Upper lobe of right lung (tissue), 1 donor: Measurements from ENCODE around the gene YTHDF1. TPM values are rescaled to one million over a fixed set of nuclear protein-coding genes. Genes with fewer than 3 reads are reported as not detected.
A peak's percentile ranks its signal among the peaks of the same experiment; 100 is the strongest.

Experiments used
- ATAC-seq: fragments of 200-7000 bp; cut with Tn5 transposase; one replicate; pipeline ENCODE4 v1.9.1; 2020; ENCODE audit warnings: mild to moderate bottlenecking, moderate library complexity
- DNase-seq: peaks from one replicate; pipeline ENCODE4 v3.0.0-alpha.2; 2020
- H3K27ac ChIP-seq: fragments of 200-600 bp; one replicate; pipeline ENCODE4 v1.8.0; 2022
- H3K27me3 ChIP-seq: fragments of 200-600 bp; one replicate; pipeline ENCODE4 v1.8.0; 2022; ENCODE audit warnings: mild to moderate bottlenecking
- H3K36me3 ChIP-seq: fragments of 200-600 bp; one replicate; pipeline ENCODE4 v1.8.0; 2022
- H3K4me1 ChIP-seq: fragments of 200-600 bp; one replicate; pipeline ENCODE4 v1.8.0; 2022
- H3K4me3 ChIP-seq: fragments of 200-600 bp; one replicate; pipeline ENCODE4 v1.8.0; 2022; ENCODE audit warnings: mild to moderate bottlenecking
- H3K9me3 ChIP-seq: fragments of 200-600 bp; one replicate; pipeline ENCODE4 v1.8.0; 2022
- intact Hi-C: fragments of 100-400 bp; cut with DNase I; formaldehyde crosslinking; loops from one replicate; pipeline ENCODE4 v1.11.0; 2022
- total RNA-seq: library from RNA; stranded (reverse); fragmentation: NEBNext Ultra II Directional; extraction: Animal tissue kit (Norgen Biotek cat#: 25700); gene quantifications from one replicate; pipeline ENCODE4 v1.2.1, GENCODE V29; 2021
- TF ChIP-seq, protein P1 (sequence below): fragments of 200-600 bp; IDR thresholded peaks from one replicate; pipeline ENCODE4 v1.8.0; 2022; ENCODE audit warnings: antibody characterized with exemption
- donor health status: DM: no; HTN: yes; CAD: no; lungs with severe emphysema.

The YTHDF1 gene
- total RNA-seq, 1 donor from 2014 or later, result 36.9 TPM

DNA sequence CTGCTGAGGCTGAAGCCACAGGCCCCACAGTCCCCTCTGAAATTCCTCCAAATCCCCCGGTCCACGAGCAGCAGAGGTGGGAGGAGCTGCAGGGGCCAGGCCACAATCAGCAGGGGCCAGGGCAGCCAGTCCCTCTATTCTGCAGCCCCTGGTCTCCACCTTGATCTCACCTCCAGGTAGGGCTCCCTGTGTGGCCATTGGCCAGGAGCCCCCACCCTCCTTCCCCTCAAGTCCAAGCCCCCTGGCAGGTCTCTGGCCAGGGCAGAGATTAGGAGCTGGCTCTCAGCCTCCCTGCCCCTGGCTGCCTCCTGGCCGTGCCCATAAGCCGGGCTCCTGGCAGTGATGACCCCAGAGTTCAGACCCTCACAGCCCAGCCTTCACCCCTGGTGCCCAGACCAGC is 34.7 kb downstream of the YTHDF1 start:
- H3K4me1 ChIP-seq, result peaks cover 7% of the 10 kb centered on the region
- H3K27ac ChIP-seq, result no peak overlapping the region
- H3K36me3 ChIP-seq, result no peaks in the 10 kb centered on the region
- H3K4me3 ChIP-seq, result no peak overlapping the region
- no peak for ATAC-seq
- TF ChIP-seq, protein P1, sequence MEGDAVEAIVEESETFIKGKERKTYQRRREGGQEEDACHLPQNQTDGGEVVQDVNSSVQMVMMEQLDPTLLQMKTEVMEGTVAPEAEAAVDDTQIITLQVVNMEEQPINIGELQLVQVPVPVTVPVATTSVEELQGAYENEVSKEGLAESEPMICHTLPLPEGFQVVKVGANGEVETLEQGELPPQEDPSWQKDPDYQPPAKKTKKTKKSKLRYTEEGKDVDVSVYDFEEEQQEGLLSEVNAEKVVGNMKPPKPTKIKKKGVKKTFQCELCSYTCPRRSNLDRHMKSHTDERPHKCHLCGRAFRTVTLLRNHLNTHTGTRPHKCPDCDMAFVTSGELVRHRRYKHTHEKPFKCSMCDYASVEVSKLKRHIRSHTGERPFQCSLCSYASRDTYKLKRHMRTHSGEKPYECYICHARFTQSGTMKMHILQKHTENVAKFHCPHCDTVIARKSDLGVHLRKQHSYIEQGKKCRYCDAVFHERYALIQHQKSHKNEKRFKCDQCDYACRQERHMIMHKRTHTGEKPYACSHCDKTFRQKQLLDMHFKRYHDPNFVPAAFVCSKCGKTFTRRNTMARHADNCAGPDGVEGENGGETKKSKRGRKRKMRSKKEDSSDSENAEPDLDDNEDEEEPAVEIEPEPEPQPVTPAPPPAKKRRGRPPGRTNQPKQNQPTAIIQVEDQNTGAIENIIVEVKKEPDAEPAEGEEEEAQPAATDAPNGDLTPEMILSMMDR, result no peak
- intact Hi-C loops, result no loop called here
- no peak for DNase-seq
- H3K9me3 ChIP-seq, result no peaks in the 10 kb centered on the region
- H3K27me3 ChIP-seq, result peaks cover 58% of the 10 kb centered on the region

- Histone ChIP-seq H3K9me3 (no peaks in the 10 kb centered on the region), H3K4me1 (peaks cover 7% of the 10 kb centered on the region), H3K27ac (no peak overlapping the region), H3K36me3 (no peaks in the 10 kb centered on the region), H3K27me3 (peaks cover 64% of the 10 kb centered on the region), H3K4me3 (no peak overlapping the region)
- no peak for ATAC-seq
- intact Hi-C loops, result no loop called here
- TF ChIP-seq, protein P1, result no peak
- no peak for DNase-seq
These were observed 35.3 kb downstream of the YTHDF1 start for GRCh38 chr20:63180569-63181185.

- intact Hi-C loops, result no loop called here
- no peaks in the 10 kb centered on the region for H3K9me3 ChIP-seq
- TF ChIP-seq, protein P1, result no peak
- no peak overlapping the region for H3K27ac ChIP-seq
- no peak overlapping the region for H3K4me3 ChIP-seq
- no peaks in the 10 kb centered on the region for H3K36me3 ChIP-seq
- DNase-seq (no peak), ATAC-seq (no peak)
- peaks cover 71% of the 10 kb centered on the region for H3K27me3 ChIP-seq
- H3K4me1 ChIP-seq, result peaks cover 7% of the 10 kb centered on the region
These were observed 36.0 kb downstream of the YTHDF1 start for GRCh38 chr20:63179687-63180568.

GRCh38 chr20:63178889-63179686 is 36.8 kb downstream of the YTHDF1 start:
- H3K27me3 ChIP-seq, result peaks cover 80% of the 10 kb centered on the region
- H3K36me3 ChIP-seq, result no peaks in the 10 kb centered on the region
- ATAC-seq, result no peak
- intact Hi-C loops, result no loop called here
- no peak overlapping the region for H3K27ac ChIP-seq
- H3K9me3 ChIP-seq, result no peaks in the 10 kb centered on the region
- H3K4me1 ChIP-seq, result peaks cover 7% of the 10 kb centered on the region
- DNase-seq, result no peak
- TF ChIP-seq, protein P1, result peak; percentile 47
- H3K4me3 ChIP-seq, result peak overlapping the region; percentile 19

DNA sequence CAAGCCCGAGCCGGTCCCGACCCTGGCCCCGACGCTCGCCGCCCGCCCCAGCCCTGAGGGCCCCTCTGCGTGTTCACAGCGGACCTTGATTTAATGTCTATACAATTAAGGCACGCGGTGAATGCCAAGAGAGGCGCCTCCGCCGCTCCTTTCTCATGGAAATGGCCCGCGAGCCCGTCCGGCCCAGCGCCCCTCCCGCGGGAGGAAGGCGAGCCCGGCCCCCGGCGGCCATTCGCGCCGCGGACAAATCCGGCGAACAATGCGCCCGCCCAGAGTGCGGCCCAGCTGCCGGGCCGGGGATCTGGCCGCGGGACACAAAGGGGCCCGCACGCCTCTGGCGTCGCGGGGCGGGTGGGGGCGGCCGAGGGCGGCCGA is 37.5 kb downstream of the YTHDF1 start:
- intact Hi-C loops, result no loop called here
- H3K27me3 ChIP-seq, result peaks cover 83% of the 10 kb centered on the region
- TF ChIP-seq, protein P1, result no peak
- ATAC-seq (no peak), DNase-seq (no peak)
- H3K27ac ChIP-seq, result no peak overlapping the region
- H3K4me3 ChIP-seq, result no peak overlapping the region
- H3K9me3 ChIP-seq, result no peaks in the 10 kb centered on the region
- H3K36me3 ChIP-seq, result no peaks in the 10 kb centered on the region
- H3K4me1 ChIP-seq, result peaks cover 7% of the 10 kb centered on the region
